HG02973 (cell line): ENCODE measurements around the gene TTLL9.

ENCODE experiments used
- ATAC-seq: cut with Tn5 transposase; IDR thresholded peaks from one replicate; pipeline ENCODE4 v1.9.1; 2021; ENCODE audit warnings: moderate library complexity; ENCODE audit not compliant: unreplicated experiment

TTLL9 gene

DNA sequence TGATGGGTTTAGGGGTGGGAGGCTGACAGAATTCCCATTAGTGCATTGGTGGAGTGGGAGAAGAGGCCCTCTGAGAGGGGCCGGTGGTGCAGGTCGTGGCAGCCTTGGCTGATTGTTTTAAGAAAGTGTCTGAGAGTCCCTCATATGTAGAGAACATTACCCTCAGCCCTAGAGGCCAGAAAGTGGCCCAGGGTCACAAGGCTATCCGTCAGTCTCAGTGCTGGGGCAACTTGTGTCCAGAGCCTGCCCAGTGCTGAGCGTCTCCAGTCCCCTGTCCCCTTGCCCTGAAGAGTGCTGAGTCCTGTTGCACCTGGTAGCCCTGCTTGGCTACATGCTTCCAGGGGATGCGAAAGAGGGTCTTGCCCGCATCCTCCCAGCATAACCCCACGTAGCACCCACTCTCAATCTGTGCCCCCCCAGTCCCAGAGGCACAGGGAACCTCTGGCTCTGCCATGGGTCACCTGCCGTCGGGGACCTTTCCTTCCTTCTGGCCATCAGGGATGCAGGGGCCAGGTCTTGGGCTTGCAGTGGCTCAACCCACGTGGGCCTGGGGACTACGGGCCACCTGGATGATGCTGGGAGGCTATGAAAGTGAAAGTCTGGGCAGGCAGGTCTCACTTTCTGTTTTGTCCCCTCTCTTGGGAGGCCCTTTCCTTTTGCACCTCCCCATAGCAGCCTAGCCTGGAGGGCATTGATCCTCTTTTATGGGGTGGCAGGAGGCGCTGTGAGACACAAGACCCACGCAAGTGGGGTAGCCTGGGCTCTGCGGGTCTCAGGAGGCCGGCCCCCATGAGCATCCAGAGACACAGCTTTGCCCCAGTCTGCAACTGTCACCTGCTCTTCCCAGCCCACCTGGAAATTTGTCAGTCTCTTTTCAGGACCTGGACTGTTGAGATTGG, 12.3 kb upstream of the TTLL9 start:
- peak; percentile 75 for ATAC-seq

GRCh38 chr20:31858760-31859083, 11.7 kb upstream of the TTLL9 start:
- ATAC-seq: no peak

GRCh38 chr20:31859266-31859997, 11.0 kb upstream of the TTLL9 start:
- no peak for ATAC-seq

DNA sequence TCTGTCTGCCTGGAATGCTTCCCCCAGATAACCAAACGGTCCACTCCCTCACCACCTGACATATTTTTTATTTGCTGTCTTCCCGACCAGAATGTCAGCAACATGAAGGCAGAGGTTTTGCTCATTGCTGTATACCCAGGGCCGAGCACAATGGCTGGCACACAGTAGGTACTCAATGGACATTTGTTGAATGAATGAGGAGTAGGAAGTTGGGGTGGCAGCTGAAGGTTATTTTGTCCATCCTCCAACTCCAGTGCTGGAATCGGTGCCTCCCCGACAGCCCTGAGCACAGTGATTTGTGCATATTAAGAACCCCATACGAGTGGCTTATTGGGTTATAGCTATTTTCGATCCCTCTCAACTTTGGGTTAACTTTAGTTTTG, 10.4 kb upstream of the TTLL9 start:
- ATAC-seq: no peak

DNA sequence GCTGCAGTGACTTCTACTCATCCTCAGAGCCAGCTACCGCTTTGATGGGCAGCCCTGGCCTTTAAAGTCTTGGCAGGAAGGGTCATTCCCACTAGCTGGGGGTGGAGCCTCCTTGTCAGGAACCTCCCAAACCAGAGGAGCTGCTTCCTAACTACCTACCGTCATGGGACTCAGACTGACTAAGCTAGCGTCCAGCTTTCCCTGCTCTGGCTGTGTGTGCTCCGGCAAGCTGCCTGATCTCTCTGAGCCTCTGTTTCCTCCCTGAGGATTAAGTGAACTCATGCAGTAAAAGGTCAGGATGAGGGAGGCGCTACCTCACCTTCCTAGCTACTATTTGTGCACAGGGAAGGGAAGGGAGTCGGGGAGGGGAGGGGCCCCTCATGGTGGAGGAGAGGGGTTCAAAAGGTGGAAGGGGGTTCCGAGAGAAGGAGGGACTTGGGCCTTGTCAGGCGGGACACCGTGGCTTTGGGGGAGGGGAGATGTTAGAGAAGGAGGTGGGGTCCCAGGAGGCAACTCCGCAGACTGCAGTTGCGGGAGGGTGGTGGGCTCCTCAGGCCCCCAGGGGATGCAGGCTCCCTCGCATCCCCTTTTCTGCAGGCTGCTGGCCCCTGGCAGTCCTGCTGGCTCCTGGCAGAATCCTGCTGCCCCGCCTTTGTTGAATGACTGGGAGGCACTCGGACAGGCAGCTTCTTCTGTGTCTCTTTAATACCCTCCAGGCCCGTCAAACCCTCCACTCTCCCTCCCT, 9.9 kb upstream of the TTLL9 start:
- no peak for ATAC-seq

GRCh38 chr20:31861135-31861384, 9.4 kb upstream of the TTLL9 start:
- no peak for ATAC-seq

DNA sequence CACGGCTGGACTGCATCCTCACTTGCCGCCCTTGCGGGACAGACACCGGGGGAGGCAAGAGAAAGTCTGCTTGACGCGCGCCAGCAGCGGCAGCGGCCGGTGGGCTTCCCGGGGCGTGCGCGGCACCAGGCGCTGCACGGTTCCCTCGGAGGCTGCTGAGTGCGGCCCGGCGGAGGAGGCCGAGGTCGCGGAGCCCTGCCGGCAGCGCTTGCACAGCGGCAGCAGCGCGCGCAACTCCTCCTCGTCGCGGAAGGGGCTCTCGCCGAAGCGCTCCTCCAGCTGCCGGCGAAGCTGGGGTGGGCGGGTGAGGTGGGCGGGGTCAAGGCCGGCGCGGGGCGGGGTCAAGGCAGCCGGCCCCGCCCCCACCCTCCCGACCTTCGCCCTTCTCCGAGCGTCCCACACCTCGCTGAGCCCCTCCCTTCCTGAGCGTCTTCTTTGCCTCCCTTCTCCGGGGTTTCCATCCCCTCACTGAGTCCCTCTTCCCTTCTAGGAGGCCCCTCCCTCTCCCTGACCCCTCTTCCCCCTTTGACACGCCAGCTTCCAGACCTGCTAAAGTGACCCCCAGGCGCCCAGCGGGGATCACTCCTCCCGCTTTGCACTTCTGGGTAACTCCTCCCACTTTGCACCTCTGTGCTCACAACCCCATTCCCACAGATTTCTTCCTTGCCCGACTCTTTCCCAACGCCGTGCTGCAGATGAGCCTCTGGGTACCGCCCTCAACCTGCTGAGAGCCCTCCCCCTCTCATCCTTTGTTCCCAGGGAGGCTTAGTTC, 8.9 kb upstream of the TTLL9 start:
- no peak for ATAC-seq

DNA sequence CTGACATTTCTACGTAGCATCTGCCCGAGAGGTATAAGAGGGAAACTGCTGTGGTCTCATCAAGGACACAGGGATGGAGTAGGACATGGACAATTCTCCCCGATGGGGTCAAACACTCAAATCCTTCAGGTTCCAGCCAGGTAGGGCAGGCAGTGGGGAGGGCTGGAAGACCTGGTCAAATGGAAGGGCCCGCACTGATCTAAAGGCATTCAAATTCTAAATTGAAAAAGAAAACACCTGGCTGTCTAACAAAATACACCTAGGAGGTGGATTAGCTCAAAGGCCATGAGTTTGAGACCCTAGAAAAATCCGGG, 8.3 kb upstream of the TTLL9 start:
- no peak for ATAC-seq

GRCh38 chr20:31862506-31862905, 7.9 kb upstream of the TTLL9 start:
- no peak for ATAC-seq

DNA sequence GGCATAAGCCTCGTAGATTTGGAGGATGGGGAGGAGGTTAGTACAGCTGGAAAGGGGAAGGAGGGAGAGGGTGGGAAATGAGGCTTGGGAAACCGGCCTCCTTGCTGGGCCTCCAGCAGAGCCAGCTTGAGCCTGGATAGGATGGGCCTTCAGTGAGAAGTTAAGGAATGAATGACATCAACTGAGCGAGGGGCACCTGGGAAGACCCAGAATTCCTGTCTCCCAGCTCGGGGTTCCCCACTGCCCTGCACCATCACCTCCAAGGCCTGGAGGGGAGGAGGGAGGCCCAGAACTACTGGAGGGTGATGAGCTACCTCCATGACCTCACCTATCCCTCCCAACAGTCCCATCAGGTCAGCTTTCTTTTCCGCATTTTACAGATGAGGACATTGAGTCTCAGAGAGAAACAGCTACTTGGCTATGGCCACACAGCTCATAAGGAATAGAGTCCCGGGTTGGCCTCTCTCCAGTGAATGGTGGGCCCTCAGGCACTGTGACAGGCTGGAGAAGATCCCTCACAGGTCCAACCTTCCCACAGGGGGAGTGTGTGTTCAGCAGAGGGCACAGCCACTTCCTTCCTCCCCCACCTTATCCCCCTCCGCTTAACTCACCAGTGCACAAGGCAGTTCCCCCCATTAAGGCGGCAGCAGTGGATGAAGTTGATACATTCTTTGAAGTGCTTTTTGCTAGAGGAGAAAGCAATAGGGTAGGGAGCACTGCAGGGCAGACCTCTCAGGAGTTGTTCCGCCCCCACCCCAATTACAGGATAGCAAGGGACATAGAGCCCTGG, 6.9 kb upstream of the TTLL9 start:
- ATAC-seq: no peak

DNA sequence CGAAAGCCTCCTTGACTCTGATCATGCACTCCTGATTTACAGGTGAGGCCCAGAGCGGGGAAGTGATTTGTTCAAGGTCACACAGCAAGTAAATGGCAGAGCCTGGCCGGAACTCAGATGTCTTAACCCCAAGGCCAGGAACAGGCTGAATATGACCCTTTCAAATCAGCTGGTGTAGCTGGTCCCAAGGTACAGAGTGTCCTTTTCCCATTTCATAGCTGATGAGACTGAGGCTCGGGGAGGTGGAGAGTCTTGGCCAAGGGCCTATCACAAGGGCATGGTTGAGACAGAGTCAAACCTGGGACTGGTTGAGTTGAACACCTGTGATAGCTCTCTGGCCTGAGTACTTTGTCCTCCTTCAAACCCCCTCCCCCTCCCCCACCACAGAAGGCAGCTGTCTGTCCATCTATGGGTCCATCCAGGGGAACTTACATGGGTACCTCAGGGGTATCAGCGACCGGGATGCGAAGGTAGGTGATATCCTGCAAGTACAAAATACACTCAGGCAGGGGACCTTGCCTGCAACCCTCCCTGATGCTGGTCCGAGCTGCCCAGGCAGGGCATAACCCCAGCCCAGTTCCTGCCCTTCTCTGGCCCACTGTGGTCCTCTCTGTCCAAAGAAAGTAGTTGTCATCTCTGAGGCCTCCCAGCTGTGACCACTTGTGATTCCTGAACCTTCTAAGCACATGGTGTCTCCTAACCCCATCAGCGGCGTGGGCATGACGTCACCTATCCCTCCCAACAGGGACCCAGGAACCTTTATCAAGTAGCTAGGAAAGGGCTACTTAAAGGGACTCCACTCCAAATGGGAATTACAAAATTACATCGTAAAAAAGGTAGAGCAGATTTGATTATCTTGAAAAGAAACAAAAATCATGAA, 5.7 kb upstream of the TTLL9 start:
- no peak for ATAC-seq

DNA sequence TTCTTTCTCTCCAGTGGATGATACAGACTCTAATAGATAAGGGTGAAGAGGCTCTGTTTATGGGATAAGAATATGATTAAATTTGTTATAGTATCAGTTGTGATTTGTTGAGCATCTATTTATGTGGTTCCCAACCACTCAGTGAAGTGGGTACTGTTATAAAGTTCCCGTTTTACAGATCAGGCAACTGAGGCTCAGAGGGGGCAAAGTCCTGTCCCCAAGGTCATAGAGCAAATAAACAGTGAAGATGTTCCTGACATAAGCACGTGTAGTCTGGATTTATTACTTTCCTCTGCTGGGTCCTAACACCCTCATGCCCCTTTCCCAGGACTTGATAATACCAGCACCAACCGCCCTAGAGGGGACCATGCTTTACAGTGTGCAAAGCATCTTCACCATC, 4.2 kb upstream of the TTLL9 start:
- no peak for ATAC-seq

DNA sequence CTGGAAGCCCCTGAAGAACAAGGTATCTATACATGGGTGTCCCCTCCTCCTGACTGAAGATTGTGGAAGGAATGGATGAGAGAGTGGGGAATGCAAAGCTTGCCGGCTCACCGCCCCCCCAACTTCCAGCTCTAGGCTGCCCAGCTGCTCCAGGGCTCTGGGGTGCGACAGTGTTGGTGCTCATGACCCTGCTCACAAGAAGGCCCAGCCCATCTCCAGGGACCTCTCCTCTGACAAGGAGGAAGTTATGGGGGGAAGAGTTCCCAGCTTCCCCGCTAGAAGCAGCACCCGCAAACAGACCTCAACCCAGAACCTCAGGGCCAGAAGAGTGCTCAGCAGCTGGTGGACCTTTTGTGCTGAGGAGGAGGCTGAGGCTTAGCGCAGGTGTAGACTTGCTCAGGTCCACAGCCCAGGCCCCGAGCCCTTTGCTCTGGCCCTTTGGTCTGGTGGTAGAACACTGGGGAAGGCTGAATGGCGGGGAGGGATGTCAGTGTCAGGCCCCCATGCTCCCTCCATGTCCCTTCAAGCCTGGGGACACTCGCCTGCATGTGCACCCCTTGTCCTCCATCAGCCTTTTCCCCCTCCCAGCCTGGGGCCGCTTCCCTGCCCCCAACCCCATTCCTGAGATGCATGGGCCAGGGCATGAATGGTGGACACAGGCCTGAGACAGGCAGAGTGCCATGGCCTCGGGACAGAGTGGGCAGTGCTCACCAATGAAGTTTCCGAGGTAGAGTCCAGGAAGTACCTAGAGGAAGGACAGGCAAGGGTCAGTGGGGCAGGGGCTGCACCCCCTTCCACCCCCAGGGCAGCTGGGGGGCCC, 1.4 kb upstream of the TTLL9 start:
- no peak for ATAC-seq

DNA sequence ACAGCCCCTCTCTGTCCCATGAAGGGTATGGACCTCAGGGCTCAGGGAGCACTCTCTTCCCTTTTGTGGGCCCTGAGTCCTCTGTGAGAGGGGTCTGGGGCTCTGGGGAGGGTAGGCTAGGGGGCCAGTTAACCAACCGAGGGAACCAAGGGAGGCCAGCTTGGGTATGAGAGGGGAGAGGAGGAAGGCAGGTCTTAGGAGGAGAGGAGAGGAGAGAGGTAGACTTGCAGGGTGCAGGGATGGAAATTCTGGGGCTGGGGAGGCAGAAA, 827 bp upstream of the TTLL9 start:
- no peak for ATAC-seq

- no peak for ATAC-seq
Observed at GRCh38 chr20:31870726-31871617, 538 bp downstream of the TTLL9 start.

DNA sequence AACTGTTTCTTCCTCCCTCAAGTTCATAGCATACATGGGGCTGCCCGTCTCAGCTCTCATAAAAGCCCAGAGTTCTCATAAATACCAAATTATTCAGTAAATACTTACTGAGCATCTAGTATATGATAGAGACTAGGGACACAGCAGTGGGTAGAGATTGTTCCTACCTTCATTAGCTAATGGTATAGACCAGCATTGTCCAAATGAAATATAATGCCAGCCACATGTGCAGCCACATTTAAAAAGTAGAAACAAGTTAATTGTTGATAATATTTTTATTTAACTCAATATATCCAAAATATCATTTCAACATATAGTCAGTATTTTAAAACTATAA, 1.2 kb downstream of the TTLL9 start:
- ATAC-seq: no peak

GRCh38 chr20:31872406-31872805, 2.0 kb downstream of the TTLL9 start:
- no peak for ATAC-seq

DNA sequence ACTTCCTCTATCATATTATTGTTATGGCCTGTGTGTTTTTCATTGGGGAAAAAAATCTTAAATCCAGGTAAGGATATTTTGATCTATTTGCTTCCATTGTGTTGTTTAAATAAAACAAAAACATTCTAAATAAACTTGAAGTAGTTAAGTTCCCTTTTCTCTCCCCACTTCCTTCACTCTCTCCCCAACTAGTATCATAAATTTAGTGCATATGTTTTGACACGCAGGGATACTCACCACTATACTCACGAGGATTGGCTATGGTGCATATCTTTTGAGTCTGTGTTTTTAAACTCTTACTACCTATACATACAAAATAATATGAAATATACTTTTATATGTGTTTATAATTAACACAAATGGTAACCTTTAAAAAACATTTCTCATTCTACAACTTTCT, 5.2 kb downstream of the TTLL9 start:
- ATAC-seq: no peak
